HG03521 (cell line): ENCODE measurements around the gene URI1.
"Not testable (repeated sequence)": the region's sequence is repeated elsewhere in the genome, so short reads cannot be mapped to it uniquely, and the experiment has no call there.

Experiments used
- ATAC-seq: cut with Tn5 transposase; IDR thresholded peaks from one replicate; pipeline ENCODE4 v1.9.1; 2021; ENCODE audit warnings: mild to moderate bottlenecking, moderate library complexity; ENCODE audit not compliant: unreplicated experiment

The URI1 gene

GRCh38 chr19:29941828-29942403, at the start of gene URI1:
Gene URI1, plus strand, starts transcription at chr19:29942239. Its CDS starts 309 bp downstream, at chr19:29942548.
- peak; percentile 87 for ATAC-seq

DNA sequence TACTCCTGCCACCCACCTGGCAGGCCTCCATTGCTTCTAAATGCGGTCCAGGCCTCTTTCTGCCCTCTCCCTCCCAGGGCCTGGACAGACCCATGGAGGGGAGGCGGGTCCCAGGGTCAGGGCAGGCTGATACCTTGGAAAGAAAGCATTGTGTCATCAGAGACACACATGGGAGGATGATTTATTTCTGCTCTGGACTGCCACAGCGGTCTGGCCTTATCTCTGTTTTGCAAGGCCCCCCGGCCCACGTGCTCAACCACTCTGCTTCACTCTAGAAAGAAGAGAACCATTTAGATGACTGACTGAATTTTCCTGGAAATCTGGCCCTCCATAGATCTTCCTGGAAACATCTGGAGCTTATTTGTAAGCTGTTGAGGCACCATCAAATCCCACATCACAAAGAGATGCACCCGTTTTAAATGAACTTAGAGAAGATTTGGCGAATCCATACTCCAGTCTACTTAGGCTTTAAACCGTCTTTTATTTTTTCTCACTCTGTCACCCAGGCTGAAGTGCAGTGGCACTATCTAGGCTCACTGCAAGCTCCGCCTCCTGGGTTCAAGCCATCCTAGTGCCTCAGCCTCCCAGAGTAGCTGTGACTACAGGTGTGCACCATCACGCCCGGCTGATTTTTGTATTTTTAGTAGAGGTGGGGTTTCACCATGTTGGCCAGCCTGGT, 48.3 kb upstream of the URI1 start:
- ATAC-seq: no peak

- ATAC-seq: no peak
These were observed 45.2 kb upstream of the URI1 start for GRCh38 chr19:29896802-29897201.

DNA sequence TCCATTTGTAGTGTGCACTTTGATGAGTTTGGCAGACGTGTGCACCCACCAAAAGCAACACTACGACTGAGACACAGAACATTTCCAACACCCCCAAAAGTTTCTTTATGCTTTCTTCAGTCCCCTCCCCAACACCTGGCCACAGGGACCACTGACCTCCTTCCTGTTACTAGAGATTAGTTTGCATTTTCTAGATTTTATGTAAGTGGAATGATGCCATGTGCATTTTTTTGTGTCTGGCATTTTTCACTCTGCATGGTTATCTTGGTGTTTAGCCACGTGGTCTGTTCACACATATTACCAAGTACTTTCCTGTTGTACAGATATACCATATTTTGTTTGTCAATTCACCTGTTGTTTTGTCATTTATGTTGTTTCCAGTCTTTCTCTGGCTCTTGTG, 44.6 kb upstream of the URI1 start:
- ATAC-seq: no peak

GRCh38 chr19:29904017-29904416, 38.0 kb upstream of the URI1 start:
- no peak for ATAC-seq

GRCh38 chr19:29908963-29909944, 32.8 kb upstream of the URI1 start:
- ATAC-seq: no peak

- ATAC-seq: no peak
These were observed 27.1 kb upstream of the URI1 start for GRCh38 chr19:29914933-29915332.

- not testable (repeated sequence) for ATAC-seq
These were observed 26.2 kb upstream of the URI1 start for GRCh38 chr19:29915832-29916231.

DNA sequence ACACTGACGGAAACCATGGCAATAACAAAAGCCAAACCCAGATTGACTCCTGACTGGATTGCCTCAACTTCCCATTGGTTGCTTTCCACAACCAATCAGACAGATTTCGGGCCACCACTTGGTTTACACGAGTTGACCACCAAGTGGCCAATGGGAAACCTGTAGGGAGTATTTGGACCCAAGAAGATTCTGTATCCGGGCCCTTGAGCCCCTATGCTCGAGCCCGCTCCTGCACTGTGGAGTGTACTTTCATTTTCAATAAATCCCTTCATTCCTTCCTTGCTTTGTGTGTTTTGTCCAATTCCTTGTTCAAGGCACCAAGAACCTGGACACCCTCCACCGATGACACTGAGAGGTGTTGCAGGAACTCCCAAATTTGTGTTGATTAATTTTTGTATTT, 24.1 kb upstream of the URI1 start:
- no peak for ATAC-seq

GRCh38 chr19:29918891-29919290, 23.1 kb upstream of the URI1 start:
- no peak for ATAC-seq

GRCh38 chr19:29922972-29923371, 19.1 kb upstream of the URI1 start:
- ATAC-seq: no peak

DNA sequence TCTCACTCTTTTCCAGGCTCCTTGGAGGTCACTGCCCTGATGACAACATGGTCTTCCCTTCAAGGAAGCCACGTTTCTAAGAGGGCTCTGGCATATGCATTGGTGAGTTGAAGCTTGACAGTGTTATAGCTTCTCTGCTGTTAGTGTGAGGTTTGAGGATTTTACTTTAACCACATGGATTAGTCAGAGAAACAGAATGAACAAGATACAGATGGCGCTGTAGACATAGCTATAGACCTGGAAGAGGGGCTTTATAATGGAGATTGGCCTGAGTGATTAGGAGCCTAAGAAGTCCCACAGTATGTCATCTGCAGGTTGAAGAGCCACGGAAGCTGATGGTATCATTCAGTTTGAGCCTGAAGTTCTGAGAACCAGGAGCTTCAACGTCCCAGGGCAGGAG, 18.4 kb upstream of the URI1 start:
- ATAC-seq: no peak

GRCh38 chr19:29926031-29926430, 16.0 kb upstream of the URI1 start:
- no peak for ATAC-seq

DNA sequence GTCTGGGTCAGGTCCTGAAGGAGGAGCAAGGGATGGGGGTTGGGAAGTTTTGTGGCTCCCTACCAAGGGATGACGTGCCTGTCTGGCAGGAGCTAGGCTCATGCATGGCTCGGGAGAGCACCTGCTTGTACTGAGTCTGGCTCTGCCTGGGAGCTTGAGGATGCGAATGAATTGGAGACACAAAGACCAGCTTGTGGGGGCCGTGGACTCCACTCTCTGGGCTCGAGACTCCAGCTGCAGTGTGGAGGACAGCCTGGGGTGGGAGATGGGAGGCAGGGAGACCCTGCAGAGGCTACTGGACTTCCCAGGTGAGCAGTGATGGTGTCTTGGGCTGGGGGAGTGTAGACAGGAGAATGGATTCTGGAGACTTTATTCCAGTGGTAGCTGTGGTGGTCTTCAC, 15.2 kb upstream of the URI1 start:
- ATAC-seq: no peak

DNA sequence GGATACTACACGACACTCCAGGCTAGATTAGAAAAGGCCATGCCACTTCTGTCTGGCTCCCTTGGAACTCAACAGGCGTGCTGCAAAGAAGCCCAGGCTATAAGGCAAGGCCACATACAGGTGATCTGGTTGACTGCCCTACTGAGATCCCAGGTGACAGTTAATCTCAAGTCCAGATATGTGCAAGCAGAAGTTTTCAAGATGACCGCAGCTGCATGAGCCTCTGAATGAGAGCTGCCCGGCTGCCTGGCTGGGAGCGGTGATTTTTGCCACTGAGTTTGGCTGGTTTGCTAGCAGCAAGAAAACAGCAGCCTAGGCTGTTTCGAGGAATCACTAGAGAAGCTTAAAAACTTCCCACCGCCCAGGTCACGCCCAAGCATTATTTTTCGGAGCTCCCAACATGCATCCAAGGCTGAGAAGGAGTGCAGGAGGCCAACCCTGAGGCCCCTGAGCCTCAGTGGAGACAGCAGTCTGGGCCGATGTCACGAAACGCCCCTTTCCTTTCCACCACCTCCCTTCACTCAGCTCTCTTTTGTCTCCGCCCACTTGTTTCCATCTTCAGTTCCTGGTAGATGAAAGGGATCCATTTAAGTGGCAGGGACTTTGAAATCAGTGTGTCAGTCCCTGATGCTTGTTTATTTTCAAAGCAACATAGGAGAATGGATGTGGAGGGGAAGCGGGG, 14.0 kb upstream of the URI1 start:
- ATAC-seq: peak; percentile 54

DNA sequence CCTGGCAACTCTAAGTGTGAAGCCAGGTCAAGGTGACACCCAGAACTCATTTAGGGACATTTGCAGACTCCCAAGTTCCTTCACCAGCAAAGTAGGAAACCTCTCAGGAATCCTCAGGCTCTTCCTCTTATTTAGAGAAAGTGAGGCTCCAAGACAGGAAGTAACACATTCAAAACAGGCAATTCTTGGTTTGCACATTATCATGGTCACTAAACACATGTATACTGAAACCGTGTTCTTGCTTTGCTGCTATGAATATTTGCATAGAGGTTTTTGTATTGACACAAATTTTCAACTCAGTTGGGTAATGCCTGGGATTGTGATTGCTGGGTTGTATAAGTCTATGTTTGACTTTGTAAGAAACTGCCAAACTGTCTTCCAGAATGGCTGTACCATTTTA, 13.2 kb upstream of the URI1 start:
- no peak for ATAC-seq

- no peak for ATAC-seq
These were observed 7.8 kb upstream of the URI1 start for GRCh38 chr19:29934257-29934656.

- ATAC-seq: no peak
These were observed 7.3 kb upstream of the URI1 start for GRCh38 chr19:29934781-29935180.

DNA sequence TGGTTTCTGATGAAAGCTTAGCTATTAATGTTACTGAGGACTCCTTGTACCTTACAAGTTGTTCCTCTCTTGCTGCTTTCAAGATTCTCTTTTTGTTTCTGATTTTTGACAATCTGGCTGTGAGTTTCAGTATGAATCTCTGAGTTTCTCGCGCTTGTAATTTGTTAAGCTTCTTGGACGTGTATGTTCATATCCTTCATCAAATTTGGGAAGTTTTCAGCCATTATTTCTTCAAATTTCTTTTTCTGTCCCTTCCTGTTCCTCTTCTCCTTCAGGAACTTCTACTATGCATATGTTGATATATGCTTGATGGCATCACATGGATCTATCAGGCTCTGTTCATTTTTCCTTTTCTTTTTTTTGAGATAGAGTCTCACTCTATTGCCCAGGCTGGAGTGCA, 5.6 kb upstream of the URI1 start:
- ATAC-seq: no peak

DNA sequence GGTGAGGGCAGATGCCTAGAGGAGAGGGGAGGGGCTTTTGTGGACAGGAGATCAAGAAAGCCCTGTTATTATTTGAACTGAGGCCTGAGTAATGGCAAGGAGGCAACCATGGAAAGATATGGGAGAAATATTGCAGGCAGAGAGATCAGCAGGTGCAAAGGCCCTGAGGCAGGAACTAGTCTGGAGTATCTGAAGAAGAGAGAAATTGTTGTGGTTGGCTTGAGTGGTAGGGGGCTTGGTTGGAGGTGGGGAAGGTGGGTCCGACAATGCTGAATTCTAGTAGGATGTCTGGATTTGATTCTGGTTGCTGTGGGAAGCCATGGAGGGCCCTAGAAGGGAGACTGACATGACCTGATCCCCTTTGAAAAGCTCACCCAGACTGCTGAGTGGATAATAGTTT, 2.4 kb upstream of the URI1 start:
- no peak for ATAC-seq

DNA sequence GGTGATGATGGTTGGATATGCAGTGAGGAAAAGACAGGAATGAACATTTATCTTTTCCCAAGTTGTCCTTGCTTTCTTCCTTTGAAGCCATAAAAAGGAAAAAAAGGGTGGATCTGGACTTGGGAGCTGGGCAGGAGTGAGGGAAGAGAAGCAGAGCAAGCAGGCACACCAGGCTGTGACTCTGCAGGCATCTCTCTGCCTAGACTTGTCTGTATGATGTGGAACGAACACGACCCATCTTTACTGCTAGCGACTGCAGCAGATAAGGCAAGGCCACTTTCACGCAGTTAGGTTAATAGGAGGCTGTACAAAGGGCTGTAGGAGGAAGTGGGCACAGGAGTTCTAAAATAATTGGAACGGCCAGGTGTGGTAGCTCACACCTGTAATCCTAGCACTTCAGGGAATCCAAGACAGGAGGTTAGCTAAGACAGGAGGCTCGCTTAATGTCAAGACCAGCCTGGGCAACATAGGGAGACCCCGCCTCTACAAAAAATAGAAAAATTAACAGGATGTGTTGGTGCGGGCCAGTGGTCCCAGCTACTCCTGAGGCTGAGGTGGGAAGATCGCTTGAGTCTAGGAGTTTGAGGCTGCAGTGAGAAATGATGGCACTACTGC, 961 bp upstream of the URI1 start:
- ATAC-seq: no peak
